Activated CD4-positive, alpha-beta T cell treated with anti-CD3 and anti-CD28 coated beads, Interleukin-2, amount 50 U/mL, for 16 hours (primary cell): ENCODE measurements around the gene FUT1.

Experiments
- DNase-seq: peaks from one replicate; pipeline ENCODE4 v3.0.0-alpha.2; 2020

FUT1 gene

GRCh38 chr19:48715681-48716171, 36.7 kb downstream of the FUT1 start:
- no peak for DNase-seq

DNA sequence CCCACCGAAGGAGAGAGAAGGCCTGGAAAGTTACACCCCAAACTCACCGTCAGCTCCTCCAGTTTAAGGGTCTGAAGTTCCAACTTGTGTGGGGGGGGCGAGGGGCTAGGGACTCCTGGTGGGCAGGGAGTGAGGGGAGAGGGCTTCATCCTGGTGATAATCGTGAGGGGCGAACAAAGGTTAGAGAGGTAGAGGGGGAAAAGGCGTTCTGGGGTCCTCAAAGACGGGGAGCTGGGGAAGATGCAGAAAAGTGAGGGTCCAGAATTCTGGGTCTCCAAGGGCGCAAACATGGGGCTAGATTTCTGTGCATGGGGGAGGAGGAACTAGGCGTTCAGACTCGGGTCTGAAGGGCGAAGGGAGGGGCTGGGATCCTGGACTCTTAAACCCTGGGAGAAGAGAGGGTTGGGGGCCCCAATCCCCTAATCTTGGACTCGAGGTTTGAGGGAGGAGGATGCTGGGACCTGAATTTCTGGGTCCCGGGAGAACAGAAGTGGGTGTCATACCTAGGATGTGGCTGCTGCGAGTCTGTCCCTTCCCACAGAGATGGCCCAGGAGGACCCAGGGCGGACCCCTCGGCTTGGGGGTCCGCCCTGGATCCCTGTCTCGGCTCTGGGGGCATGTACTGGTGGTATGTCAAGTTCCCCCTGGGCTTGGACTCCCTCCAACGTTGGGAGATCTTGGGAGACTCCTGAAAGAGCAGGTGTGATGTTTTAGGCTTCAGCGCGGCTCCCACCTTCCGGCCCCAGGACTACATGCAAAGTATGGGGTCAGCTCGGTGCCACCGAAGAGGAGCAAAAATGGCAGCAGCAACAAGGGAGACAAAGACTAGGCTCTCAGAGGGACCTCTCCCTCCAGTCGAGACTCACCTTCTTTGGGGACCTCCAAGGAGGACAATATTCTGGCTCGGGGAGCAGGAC, 37.4 kb downstream of the FUT1 start:
- no peak for DNase-seq

GRCh38 chr19:48713864-48714755, 38.3 kb downstream of the FUT1 start:
- DNase-seq: peak; percentile 99

DNA sequence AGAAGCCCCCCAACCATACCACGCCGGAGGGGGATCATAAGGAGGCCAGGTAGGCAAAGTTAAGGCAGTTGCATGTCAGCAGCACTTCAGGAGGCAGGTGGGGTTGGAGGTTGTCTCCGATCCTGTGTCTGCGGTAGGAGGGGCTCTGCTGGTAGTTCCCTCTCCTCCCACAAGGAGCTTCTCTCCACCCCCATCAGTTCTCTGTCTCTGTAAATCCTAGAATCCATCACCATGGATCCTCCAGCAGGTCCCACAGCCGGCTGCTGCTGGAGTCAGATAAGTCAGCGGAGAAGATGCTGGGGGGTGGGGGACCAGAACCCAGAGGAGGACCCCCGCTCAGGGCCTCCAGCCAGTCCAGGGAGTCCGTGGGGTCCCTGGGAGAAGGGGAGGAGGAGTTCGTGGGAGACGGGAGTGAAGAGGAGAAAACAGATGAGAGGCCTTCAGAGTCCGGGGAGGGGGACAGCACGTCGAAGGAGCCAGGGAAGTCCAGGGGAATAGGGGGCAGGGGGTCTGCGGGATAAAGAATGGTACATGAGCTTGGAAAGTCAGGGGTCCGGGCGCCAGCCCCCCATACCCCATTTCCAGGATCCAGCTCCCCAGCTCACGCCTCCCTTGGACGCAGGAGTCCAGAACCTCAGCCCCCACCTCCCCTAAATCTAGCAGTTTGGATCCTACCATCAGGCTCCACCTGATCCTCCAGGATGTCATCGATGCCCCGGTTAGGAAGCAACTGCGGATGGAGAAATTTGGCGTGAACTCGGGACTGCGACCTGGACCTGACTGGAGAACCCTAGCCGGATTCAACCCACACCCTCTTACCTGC, 39.2 kb downstream of the FUT1 start:
- no peak for DNase-seq

- DNase-seq: no peak
Measured at GRCh38 chr19:48711106-48711662, 41.3 kb downstream of the FUT1 start.

DNA sequence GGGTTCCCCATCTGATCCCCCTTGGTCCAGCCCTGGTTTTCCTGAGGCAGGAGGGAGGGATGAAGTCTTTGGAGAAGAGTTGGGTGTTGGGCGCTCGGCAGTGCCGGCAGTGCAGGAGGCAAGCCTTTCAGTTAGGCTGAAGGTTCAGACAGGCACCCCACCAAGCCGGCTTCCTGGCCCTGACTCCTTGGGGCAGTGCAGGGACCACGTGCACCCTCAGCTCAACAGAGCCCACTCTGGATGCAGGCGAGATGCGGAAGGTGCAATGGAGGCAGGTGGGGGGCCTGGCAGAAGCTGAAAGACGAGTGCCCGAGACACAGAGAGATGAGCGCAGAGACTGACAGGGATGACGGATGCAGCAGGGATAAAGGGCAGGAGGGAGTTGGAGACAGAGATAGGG, 44.0 kb downstream of the FUT1 start:
- no peak for DNase-seq

- DNase-seq: no peak
Measured at GRCh38 chr19:48705431-48705830, 47.0 kb downstream of the FUT1 start.

DNA sequence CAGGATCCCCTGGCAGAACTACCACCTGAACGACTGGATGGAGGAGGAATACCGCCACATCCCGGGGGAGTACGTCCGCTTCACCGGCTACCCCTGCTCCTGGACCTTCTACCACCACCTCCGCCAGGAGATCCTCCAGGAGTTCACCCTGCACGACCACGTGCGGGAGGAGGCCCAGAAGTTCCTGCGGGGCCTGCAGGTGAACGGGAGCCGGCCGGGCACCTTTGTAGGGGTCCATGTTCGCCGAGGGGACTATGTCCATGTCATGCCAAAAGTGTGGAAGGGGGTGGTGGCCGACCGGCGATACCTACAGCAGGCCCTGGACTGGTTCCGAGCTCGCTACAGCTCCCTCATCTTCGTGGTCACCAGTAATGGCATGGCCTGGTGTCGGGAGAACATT, 49.1 kb downstream of the FUT1 start:
- no peak for DNase-seq

DNA sequence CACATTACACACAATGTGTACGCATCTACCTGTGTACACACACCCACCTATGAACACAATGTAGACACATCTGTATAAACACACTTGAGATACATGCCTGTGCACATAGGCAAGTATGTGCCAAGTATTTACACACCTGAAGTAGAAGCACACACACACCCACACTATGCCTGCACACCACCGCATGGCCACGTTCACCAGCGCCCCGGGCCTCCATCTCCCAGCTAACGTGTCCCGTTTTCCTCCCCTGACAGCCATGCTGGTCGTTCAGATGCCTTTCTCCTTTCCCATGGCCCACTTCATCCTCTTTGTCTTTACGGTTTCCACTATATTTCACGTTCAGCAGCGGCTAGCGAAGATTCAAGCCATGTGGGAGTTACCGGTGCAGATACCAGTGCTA, 49.7 kb downstream of the FUT1 start:
- DNase-seq: no peak

DNA sequence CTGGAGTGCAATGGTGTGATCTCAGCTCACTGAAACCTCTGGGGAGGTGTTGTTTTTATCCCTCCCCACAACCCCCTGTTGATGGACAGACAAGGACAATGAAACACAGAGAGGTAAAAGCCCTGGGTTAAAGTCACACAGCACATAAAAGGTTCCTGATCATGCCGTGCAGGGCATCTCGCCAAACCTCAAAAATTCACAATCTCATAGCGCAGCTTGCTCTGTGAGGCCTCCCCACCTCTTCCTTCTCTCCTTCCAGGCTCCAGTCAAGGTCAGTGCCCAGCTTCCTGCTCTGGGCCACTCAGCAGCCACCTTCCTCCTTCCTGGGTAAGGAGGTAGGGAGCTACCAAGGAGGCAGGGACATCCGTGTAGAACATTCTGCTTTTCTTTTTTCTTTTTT, 54.4 kb downstream of the FUT1 start:
- DNase-seq: no peak
